DOHH2 (cell line): ENCODE data around the gene NF1.

Experiments
- CTCF ChIP-seq: fragments of 200-600 bp; sonication (generic); IDR thresholded peaks from one replicate; pipeline ENCODE4 v1.5.1; 2014; ENCODE audit warnings: antibody characterized with exemption, mild to moderate bottlenecking, low read depth, low read length; ENCODE audit not compliant: poor library complexity, severe bottlenecking
- EZH2phosphoT487 ChIP-seq: fragments of 200-600 bp; sonication (generic); IDR thresholded peaks from 2 replicates; pipeline ENCODE4 v1.6.1; 2017; ENCODE audit warnings: borderline replicate concordance, mild to moderate bottlenecking, antibody characterized with exemption, low read length, moderate library complexity, mixed read lengths

GRCh38 chr17:31093866-31094599 is 744 bp upstream of the NF1 start:
- TF ChIP-seq CTCF (no peak), EZH2phosphoT487 (no peak)
